ENCODE data around the gene FER. TPM values are rescaled to one million over a fixed set of nuclear protein-coding genes. Genes with fewer than 3 reads are reported as not detected.

The FER gene
- total RNA-seq, 2 donors from 2014 or later: 10.8 to 15.7 TPM

DNA sequence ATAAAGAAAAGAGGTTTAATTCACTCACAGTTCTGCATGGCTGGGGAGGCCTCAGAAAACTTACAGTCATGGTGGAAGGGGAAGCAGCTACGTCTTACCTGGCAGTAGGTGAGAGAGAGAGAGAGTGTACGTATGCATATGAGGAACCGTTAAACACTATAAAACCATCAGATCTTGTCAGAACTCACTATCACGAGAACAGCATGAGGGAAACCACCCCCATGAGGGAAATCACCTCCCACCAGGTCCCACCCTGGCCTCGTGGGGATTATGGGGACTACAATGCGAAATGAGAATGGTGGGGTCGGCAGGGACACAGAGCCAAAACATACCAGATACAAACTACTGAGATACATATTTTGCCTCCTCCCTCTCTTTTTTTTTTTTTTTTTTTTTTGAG lies 10.8 kb upstream of the FER start:
- intact Hi-C loops (cut with DNase I): no loop called here
- no peaks in the 10 kb centered on the region for H3K9me3 ChIP-seq
- DNase-seq: no peak
- H3K4me1 ChIP-seq: no peaks in the 10 kb centered on the region
- no peak overlapping the region for H3K27ac ChIP-seq
- H3K4me3 ChIP-seq: no peak overlapping the region
- TF ChIP-seq, protein P1, sequence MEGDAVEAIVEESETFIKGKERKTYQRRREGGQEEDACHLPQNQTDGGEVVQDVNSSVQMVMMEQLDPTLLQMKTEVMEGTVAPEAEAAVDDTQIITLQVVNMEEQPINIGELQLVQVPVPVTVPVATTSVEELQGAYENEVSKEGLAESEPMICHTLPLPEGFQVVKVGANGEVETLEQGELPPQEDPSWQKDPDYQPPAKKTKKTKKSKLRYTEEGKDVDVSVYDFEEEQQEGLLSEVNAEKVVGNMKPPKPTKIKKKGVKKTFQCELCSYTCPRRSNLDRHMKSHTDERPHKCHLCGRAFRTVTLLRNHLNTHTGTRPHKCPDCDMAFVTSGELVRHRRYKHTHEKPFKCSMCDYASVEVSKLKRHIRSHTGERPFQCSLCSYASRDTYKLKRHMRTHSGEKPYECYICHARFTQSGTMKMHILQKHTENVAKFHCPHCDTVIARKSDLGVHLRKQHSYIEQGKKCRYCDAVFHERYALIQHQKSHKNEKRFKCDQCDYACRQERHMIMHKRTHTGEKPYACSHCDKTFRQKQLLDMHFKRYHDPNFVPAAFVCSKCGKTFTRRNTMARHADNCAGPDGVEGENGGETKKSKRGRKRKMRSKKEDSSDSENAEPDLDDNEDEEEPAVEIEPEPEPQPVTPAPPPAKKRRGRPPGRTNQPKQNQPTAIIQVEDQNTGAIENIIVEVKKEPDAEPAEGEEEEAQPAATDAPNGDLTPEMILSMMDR (IDR thresholded peaks at IDR 0.05): no peak
- H3K27me3 ChIP-seq: no peaks in the 10 kb centered on the region
- H3K9ac ChIP-seq (ENCODE audit: low read depth in 2 of 2, low read length in 2 of 2): no peak overlapping the region
- no peaks in the 10 kb centered on the region for H3K36me3 ChIP-seq

DNA sequence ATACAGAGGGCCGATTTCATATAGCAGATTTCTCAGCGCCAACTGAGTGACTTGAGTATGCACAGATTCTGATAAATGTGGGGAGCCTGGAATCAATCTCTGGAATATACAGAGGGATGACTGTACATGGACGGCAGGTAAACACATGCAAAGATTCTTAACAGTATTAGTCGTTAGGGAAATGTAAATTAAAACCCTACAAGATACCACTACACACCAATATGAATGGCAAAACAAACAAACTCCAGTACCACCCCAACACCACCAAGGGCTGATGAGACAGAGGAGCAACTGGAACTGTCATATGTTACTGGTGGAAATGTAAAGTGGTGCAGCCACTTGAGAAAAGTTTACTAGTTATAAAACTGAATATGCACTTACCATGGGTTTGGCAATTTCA lies 8.3 kb upstream of the FER start:
- Histone ChIP-seq H3K36me3 (no peaks in the 10 kb centered on the region), H3K9me3 (no peaks in the 10 kb centered on the region), H3K4me1 (no peaks in the 10 kb centered on the region), H3K27me3 (no peaks in the 10 kb centered on the region), H3K4me3 (no peak overlapping the region), H3K9ac (ENCODE audit: low read depth in 2 of 2, low read length in 2 of 2) (no peak overlapping the region), H3K27ac (no peak overlapping the region)
- TF ChIP-seq, protein P1 (IDR thresholded peaks at IDR 0.05): no peak
- intact Hi-C loops (cut with DNase I): no loop called here
- DNase-seq: no peak

DNA sequence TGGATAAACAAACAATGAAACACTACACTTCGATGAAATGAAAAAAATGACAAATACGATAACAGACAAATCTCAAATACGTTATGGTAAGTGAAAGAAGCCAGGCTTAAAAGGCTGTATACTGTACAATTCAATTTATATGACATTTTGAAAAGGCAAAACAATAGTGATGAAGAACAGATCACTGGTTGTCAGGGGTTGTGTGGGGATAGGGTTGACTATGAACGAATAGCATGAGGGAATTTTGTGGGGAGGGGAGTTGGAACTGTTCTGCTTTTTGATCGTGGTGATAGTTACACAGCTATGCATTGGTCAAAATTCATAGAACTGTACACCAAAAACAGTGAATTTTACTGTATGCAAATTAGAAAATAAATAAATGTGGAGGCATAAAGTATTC lies 7.8 kb upstream of the FER start:
- Histone ChIP-seq H3K27ac (no peak overlapping the region), H3K36me3 (no peaks in the 10 kb centered on the region), H3K9me3 (no peaks in the 10 kb centered on the region), H3K4me3 (no peak overlapping the region), H3K4me1 (no peaks in the 10 kb centered on the region), H3K9ac (ENCODE audit: low read depth in 2 of 2, low read length in 2 of 2) (no peak overlapping the region), H3K27me3 (no peaks in the 10 kb centered on the region)
- TF ChIP-seq, protein P1 (IDR thresholded peaks at IDR 0.05): no peak
- intact Hi-C loops (cut with DNase I): no loop called here
- no peak for DNase-seq

DNA sequence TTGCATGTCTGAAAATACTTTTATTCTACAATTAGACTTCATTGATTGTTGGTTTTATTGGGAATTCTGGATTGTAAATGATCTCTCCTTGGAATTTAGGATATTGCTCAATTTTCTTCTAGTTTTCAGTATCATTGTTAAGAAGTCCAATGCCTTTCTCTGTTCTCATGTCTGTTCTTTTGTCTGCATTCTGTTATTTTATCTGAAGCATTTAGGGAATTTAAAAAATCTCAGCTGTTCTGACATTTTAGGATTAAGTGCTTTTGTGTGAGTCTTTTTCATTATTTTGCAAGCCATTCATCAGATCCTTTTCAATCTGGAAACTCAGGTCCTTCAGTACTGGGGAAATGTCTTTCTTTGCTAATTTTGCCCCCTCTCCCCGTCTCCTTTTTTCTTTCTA lies 4.4 kb upstream of the FER start:
- no peak for DNase-seq
- Histone ChIP-seq H3K9ac (ENCODE audit: low read depth in 2 of 2, low read length in 2 of 2) (no peak overlapping the region), H3K36me3 (no peaks in the 10 kb centered on the region), H3K4me1 (no peaks in the 10 kb centered on the region), H3K27me3 (no peaks in the 10 kb centered on the region), H3K27ac (no peak overlapping the region), H3K9me3 (no peaks in the 10 kb centered on the region), H3K4me3 (no peak overlapping the region)
- TF ChIP-seq, protein P1 (IDR thresholded peaks at IDR 0.05): no peak
- intact Hi-C loops (cut with DNase I): no loop called here

DNA sequence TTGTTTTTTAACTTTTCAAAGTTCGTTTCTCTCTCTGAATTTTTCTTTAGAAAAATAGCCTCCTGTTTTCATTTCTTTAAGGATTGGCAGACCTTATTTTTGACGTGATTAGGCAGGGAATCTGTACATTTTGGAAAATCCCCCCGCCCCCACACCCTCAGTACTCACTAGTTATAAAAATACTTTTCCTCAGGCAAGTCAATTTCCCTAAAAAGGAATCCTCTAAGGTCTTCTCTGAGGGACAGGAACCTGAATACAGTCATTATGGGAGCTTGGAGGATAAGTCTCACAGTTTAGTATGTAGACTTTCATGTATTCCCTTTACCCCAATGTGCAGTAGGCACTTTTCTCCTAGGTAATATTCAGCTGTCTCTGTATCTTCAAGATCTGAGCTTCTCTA lies 3.9 kb upstream of the FER start:
- Histone ChIP-seq H3K27me3 (no peaks in the 10 kb centered on the region), H3K9ac (ENCODE audit: low read depth in 2 of 2, low read length in 2 of 2) (no peak overlapping the region), H3K4me3 (no peak overlapping the region), H3K36me3 (no peaks in the 10 kb centered on the region), H3K27ac (no peak overlapping the region), H3K9me3 (no peaks in the 10 kb centered on the region), H3K4me1 (no peaks in the 10 kb centered on the region)
- TF ChIP-seq, protein P1 (IDR thresholded peaks at IDR 0.05): no peak
- intact Hi-C loops (cut with DNase I): no loop called here
- no peak for DNase-seq

Data from colonic mucosa (tissue), 4 donors.